Measurements from ENCODE around the gene ATP5ME.

DNA sequence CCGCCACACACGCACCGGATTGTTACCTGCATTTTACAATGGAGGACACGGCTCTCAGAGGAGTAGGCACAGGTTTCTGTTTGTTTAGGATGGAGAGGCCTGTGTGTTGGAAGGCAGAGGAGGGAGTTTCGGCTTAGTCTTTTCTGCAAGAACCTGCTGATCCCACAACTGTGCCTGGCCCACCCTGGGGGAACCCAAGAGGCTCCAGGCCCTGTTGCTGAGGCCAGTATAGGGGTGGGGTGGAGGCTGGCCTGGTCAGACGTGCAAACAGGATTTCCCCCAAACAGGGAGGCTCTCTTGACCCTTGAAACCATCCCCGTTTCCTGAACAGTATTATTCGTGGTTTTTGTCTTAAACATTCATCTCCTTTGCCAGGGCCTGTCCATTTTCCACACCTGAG is 15.6 kb upstream of the ATP5ME start:
- TF ChIP-seq, protein P1, sequence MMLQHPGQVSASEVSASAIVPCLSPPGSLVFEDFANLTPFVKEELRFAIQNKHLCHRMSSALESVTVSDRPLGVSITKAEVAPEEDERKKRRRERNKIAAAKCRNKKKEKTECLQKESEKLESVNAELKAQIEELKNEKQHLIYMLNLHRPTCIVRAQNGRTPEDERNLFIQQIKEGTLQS (IDR thresholded peaks at IDR 0.05) = no peak
- no peak for TF ChIP-seq CTCF (IDR thresholded peaks at IDR 0.05 in 2 of 3, conservative IDR thresholded peaks at IDR 0.05 in 1 of 3; ENCODE audit: borderline replicate concordance in 1 of 3, insufficient read depth in 1 of 3, low read depth in 2 of 3, low read length in 2 of 3)
